SJSA1 (cell line): ENCODE results near the gene CNPY1. TPM values are rescaled to one million over a fixed set of nuclear protein-coding genes. Genes with fewer than 3 reads are reported as not detected.

Experiments used
- DNase-seq, 2 experiments: peaks; one replicate each; pipeline ENCODE4 v3.0.0-alpha.2; 2015 to 2020; ENCODE audit warnings: low spot score in 2 of 2, low read depth in 1 of 2
- H3K27ac ChIP-seq: fragments of 250-450 bp; sonication (Bioruptor Pico); 2 replicates; pipeline ENCODE4 v1.5.1; 2020; ENCODE audit warnings: mild to moderate bottlenecking, moderate library complexity
- H3K27me3 ChIP-seq: fragments of 250-450 bp; sonication (Bioruptor Pico); replicated peaks from 2 replicates; pipeline ENCODE4 v1.5.1; 2020; ENCODE audit warnings: mild to moderate bottlenecking, moderate library complexity
- H3K36me3 ChIP-seq: fragments of 250-450 bp; sonication (Bioruptor Pico); 2 replicates; pipeline ENCODE4 v1.5.1; 2020; ENCODE audit warnings: mild to moderate bottlenecking
- H3K4me1 ChIP-seq: fragments of 250-450 bp; sonication (Bioruptor Pico); replicated peaks from 2 replicates; pipeline ENCODE4 v1.6.1; 2021; ENCODE audit warnings: mild to moderate bottlenecking
- H3K4me3 ChIP-seq: fragments of 250-450 bp; sonication (Bioruptor Pico); 2 replicates; pipeline ENCODE4 v1.5.1; 2020; ENCODE audit warnings: mild to moderate bottlenecking
- H3K9me3 ChIP-seq: fragments of 250-450 bp; sonication (Bioruptor Pico); replicated peaks from 2 replicates; pipeline ENCODE4 v1.5.1; 2020; ENCODE audit warnings: mild to moderate bottlenecking
- total RNA-seq: library from RNA; depleted of rRNA; stranded (reverse); fragments of >200 nt; shearing (Covaris generic); gene quantifications from 2 replicates; pipeline ENCODE4 v1.2.3, GENCODE V29; 2014

CNPY1 gene
- total RNA-seq, 1 experiment from 2014 or later = not detected

DNA sequence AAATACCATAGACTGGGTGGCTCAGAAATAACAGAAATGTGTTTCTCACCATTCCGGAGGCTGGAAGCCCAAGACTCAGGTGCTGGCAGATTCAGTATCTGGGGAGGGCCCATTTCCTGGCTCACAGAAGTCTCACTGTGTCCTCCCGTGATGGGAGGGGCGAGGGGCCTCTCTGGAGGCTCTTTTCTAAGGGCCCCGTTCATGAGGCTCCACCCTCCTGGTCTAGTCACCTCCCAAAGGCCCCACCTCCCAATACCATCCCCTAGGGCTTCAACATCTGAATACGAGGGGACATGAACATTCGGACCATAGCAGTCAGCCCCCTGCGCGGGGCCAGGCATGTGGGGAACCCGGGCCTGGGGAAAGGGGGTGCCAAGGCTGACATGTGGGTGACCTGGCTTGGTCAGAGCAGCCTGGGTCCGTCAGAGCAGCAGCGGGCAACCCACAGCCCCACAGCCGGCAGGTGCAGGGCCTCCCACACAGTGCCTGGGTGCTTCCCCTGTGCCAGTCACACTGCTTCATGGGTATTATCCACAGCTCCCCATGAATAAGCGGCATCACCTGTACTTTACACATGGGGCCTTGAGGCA lies 13.3 kb upstream of the CNPY1 start:
- Histone ChIP-seq H3K36me3 (no peaks in the 10 kb centered on the region), H3K9me3 (no peaks in the 10 kb centered on the region), H3K4me1 (no peaks in the 10 kb centered on the region), H3K27me3 (peaks cover 25% of the 10 kb centered on the region), H3K27ac (no peak overlapping the region), H3K4me3 (no peak overlapping the region)
- no peak for DNase-seq

DNA sequence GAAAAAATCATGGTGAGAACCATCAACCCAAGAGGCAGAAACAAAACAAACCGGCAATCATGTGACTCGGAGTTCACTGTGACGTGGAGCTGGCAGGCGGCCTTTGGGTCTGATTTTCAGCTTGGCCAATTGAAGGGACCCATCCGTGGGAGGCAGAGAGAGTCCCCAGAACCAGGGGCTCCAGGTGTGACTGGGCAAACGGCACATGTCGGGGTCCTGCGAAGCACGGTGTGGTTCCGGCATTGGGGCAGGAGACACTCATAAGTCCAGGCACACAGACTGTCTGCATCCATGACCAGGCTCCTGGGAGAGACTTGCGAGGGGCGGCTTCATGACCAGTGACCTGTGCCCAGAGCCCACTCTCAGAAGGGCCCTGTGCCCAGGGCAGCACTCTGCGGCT lies 12.6 kb upstream of the CNPY1 start:
- Histone ChIP-seq H3K4me3 (no peak overlapping the region), H3K36me3 (no peaks in the 10 kb centered on the region), H3K27me3 (peaks cover 22% of the 10 kb centered on the region)

DNA sequence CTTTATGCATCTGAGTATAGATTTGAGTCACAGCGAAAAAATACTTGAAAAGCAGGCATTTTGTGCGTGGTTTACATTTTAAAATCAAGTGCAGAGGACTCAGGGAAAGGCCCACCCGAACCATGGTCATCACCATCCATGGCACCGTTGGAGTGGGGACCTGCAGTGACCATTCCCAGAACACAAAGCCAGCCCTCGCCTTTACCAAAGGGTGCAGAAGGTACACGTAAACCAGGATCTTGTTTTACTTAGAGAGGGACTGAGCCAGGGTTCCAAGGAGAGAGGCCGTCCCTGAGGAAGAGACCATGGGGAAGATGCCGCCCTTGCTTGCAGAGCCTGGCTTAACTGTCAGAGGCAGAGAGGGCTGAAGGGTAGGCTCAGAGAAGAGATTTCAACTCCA lies 12.0 kb upstream of the CNPY1 start:
- Histone ChIP-seq H3K36me3 (no peaks in the 10 kb centered on the region), H3K9me3 (no peaks in the 10 kb centered on the region), H3K4me1 (no peaks in the 10 kb centered on the region), H3K27ac (no peak overlapping the region), H3K27me3 (peaks cover 22% of the 10 kb centered on the region), H3K4me3 (no peak overlapping the region)
- DNase-seq = no peak

More for the DNA sequence above, 12.6 kb upstream of the CNPY1 start:
- H3K9me3 ChIP-seq = no peaks in the 10 kb centered on the region
- DNase-seq = no peak
- H3K27ac ChIP-seq = no peak overlapping the region
- H3K4me1 ChIP-seq = no peaks in the 10 kb centered on the region

DNA sequence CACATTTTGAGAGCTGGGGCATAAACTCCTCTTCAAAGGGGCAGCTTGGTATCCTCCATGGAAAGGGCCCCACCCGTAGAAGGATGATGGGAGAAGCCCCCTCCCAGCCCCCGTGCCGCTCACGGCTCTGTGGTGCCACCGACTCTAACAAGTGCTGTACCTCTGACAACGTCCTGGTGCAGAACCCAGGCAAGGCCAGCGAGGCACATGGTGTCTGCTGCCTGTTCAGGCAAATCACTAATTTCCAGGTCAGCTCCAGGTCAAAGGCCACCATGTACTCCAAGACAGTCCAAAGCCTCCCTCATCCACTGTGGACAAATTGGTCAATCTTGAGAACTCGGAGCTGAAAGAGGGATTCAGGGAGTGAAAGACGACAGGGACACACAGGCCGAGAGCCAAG lies 11.4 kb upstream of the CNPY1 start:
- Histone ChIP-seq H3K9me3 (no peaks in the 10 kb centered on the region), H3K36me3 (no peaks in the 10 kb centered on the region), H3K4me3 (no peak overlapping the region), H3K27me3 (peaks cover 19% of the 10 kb centered on the region), H3K4me1 (no peaks in the 10 kb centered on the region), H3K27ac (no peak overlapping the region)
- no peak for DNase-seq

DNA sequence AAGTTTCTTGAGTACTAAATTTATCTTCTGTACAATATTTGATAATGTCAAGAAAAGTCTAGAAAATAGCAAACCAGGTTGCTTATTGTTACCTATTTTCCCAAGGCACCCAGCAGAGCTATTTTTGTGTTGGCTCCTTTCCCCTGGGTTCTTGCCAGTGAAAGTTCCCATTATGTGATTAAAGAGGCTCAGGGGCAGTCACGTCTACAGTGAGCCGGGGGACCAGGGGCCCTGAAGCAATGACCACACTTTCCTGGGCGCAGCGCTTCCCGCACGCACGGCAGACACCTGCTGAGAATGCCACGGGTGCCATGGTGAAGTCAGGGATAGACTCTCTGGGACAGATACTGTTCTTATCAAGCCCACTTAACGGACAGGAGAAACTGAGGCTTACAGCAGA lies 10.4 kb upstream of the CNPY1 start:
- DNase-seq = no peak
- H3K9me3 ChIP-seq = no peaks in the 10 kb centered on the region
- H3K36me3 ChIP-seq = no peaks in the 10 kb centered on the region
- H3K4me1 ChIP-seq = no peaks in the 10 kb centered on the region
- no peak overlapping the region for H3K27ac ChIP-seq
- no peak overlapping the region for H3K4me3 ChIP-seq
- peaks cover 21% of the 10 kb centered on the region for H3K27me3 ChIP-seq

DNA sequence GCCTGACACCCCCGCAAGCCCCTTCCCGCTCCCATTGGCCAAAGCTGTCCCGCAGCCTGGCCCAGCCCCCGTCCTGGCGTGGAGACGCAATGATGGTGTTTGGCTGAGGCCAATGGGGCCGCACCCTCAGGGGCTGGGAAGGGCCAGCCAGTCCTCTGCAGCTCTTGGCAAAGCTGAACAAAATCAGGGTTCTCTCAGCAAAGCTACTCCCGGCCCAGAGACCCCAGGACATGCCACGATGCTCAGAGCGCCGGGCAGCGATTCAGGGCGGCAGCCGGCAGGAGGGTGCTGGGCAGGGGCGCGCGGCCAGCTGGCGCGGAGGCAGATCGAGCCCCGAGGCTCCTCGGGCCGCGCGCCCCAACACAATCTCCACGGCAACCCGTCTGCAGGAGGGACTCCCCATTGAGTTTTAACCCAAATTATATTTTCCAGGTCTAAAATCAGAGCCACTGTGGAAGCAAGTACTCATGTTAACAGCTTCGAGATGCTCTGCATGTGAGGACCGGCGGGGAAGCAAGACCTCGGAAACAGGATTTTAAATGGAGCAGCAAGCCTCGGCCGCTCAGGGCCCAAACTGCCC lies 8.8 kb upstream of the CNPY1 start:
- Histone ChIP-seq H3K27me3 (peaks cover 32% of the 10 kb centered on the region), H3K4me3 (no peak overlapping the region), H3K4me1 (no peaks in the 10 kb centered on the region), H3K36me3 (no peaks in the 10 kb centered on the region), H3K27ac (no peak overlapping the region), H3K9me3 (no peaks in the 10 kb centered on the region)
- no peak for DNase-seq

DNA sequence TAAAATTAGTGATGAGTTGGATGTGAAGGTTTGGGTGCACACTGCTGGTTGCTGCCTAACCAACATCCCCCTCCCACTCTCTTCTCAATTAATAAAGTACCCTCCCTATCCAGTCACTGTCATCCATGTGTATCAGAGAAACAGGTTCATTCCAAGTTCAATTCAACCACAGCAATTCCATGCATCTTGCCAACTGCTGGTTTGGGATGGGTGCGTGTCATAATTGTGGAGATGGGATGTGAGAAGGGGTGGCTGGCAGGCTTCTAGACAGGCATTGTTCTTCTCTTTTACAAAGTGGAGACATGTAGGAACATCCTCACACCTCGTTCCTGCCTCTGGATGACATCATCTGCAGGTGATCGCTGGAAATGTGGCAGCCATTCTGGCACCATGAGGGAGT lies 7.5 kb upstream of the CNPY1 start:
- no peak overlapping the region for H3K27ac ChIP-seq
- no peak for DNase-seq

DNA sequence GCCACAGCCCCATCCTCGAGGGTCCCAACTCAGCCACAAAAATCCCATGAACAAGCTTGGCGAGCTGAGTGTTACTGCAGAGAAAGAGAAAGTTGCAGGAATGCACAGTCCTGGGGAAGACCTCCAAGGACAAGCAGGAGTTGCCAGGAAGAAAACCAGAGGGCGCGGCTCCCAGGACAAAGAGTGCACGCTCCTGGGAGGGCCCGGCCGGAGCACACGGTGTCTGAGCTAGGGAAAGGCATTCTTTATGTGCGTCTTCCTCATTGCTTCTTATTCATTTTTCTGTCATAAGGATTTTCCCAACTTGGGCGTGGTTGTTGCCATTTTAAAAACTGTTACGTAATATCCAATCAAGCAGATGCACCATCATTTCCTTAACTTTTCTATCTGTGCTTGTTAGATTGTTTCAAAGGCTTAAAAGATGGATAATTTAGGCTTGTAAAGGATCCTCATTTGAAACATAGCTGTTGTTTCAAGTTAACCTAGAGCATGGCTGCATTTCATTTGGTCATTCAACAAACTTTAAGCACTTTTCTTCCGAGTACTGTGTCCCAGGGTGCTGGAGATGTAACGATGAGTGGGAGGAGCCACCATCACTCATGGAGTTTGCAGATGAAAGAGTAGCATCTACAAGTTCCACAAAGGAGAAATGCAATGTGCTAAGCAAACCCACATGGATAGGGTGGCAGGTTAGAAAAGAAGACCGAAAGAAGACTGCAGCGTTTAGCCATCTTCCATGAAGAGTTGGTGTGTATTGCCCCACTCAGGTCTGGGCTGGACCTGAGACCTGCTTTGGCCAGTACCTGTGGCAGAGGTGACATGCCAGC lies 5.6 kb upstream of the CNPY1 start:
- no peak overlapping the region for H3K4me3 ChIP-seq
- H3K27me3 ChIP-seq = peaks cover 47% of the 10 kb centered on the region
- H3K9me3 ChIP-seq = no peaks in the 10 kb centered on the region
- H3K4me1 ChIP-seq = no peaks in the 10 kb centered on the region
- DNase-seq = no peak
- no peaks in the 10 kb centered on the region for H3K36me3 ChIP-seq
- no peak overlapping the region for H3K27ac ChIP-seq

More for the DNA sequence above, 7.5 kb upstream of the CNPY1 start:
- no peaks in the 10 kb centered on the region for H3K4me1 ChIP-seq
- no peak overlapping the region for H3K4me3 ChIP-seq
- H3K9me3 ChIP-seq = no peaks in the 10 kb centered on the region
- H3K36me3 ChIP-seq = no peaks in the 10 kb centered on the region
- H3K27me3 ChIP-seq = peaks cover 35% of the 10 kb centered on the region

DNA sequence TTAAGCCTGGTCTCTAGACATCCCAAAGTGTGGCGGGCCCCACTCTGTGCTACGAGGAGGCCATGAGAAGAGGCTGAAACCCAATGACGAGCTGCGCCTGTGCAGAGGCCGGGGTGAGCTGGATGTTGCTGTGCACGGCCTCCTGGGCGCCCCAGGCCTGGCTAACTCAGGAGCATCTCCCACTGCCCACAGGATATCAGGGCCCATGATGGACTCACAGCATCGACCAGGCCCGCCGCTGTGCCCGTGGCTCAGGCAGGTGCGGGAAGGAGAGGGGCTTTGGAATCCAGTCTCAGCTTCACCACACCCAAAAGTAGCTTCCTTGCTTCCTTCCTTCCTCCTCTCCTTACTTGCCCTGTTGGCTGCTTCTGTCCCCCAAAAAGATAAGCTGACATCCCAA lies 4.6 kb upstream of the CNPY1 start:
- Histone ChIP-seq H3K27ac (no peak overlapping the region), H3K9me3 (no peaks in the 10 kb centered on the region), H3K4me3 (no peak overlapping the region), H3K36me3 (no peaks in the 10 kb centered on the region), H3K27me3 (peaks cover 47% of the 10 kb centered on the region), H3K4me1 (no peaks in the 10 kb centered on the region)
- DNase-seq = no peak

DNA sequence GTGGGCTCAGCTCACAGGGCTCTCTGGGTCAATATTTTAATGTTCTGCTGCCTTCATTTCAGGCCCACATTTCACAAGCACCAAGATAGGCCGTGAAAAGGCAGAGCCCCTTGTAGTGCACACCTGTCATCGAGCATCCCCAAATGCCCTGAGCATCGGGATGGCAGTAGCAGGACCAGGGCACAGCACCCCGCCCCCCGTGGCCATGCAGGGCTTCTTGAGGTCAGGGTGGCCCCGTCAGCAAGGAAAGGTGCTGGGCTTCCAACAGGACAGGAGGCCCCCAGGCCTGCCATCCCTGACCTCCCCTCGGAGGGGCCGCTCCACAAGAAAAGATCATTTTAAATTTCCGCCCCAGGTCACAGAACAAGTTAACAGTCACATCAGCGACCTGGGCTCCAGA lies 2.9 kb upstream of the CNPY1 start:
- H3K4me3 ChIP-seq = no peak overlapping the region
- H3K9me3 ChIP-seq = no peaks in the 10 kb centered on the region
- no peaks in the 10 kb centered on the region for H3K4me1 ChIP-seq
- H3K27ac ChIP-seq = no peak overlapping the region
- no peak for DNase-seq
- peaks cover 60% of the 10 kb centered on the region for H3K27me3 ChIP-seq
- no peaks in the 10 kb centered on the region for H3K36me3 ChIP-seq

DNA sequence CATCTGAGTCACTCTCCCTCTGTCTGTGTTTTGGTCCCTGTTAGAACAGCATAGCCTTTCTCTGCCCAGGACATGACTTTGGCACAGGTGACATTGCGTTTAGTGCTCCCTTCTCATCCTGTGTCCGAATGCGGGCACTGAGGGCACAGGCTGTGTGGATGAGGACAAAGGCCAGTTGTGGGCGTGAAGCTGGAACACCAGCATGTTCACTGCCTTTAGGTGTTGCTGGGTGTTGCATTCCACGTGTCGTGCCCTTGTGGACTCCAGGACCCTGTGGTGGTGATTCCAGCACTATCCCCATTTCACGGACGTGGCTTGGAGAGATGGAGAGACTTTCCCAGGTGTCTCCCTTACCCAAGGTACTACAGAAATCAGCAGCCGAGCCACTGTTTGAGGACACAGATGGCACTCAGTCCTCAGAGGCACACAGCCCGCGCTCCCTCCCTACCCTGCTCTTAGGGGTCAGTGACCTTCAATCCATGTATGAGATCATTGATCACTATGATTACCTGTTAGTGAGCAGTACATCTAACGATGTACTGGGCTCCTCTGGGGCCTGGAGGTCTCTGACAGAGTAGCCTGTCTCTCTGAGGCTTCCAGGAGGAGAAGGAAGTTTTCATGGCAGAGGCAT lies 917 bp upstream of the CNPY1 start:
- no peak overlapping the region for H3K27ac ChIP-seq
- no peak overlapping the region for H3K4me3 ChIP-seq

DNA sequence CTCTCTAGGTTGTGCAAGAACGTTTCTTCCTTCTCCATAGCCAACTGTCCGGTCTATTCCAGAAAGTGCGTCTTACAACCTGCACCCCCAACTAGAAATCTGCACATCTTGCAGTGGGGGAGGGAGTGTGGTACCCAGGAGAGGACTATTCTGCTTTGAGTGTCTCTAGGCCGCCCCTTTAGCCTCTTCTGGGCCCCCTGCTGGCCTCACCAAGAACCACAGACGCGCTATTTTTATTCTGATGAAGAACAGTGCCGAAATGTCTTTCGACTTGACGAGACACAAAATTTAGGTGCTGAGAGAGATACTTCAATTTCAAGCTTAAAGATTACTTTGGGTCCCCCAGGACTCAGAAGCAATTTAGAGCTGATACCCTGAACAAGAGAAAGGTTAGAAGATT lies 1.0 kb downstream of the CNPY1 start:
- Histone ChIP-seq H3K4me1 (no peaks in the 10 kb centered on the region), H3K27me3 (peaks cover 65% of the 10 kb centered on the region), H3K27ac (no peak overlapping the region), H3K4me3 (no peak overlapping the region), H3K36me3 (no peaks in the 10 kb centered on the region), H3K9me3 (no peaks in the 10 kb centered on the region)
- DNase-seq = no peak

More for the DNA sequence above, 917 bp upstream of the CNPY1 start:
- H3K27me3 ChIP-seq = peaks cover 71% of the 10 kb centered on the region
- H3K9me3 ChIP-seq = no peaks in the 10 kb centered on the region
- H3K36me3 ChIP-seq = no peaks in the 10 kb centered on the region
- no peaks in the 10 kb centered on the region for H3K4me1 ChIP-seq
- no peak for DNase-seq

DNA sequence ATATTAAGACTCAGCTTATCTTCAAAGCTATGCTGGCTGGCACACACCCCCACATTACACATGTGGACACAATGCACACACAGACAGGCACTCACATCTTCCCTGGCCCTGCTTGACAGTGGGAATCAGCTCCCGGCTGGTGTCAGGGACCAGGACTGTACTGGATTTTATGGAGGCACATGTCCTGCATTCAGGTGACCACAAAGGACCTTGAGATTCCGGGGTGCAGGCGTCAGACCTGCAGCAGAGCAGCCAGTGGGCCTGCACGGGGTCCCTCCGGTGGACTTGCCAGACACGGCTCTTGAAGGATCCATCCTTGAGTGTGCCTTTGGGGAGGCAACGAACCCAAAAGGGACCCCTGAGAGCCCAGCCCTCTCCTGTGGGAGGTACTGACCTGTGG lies 1.9 kb downstream of the CNPY1 start:
- H3K27ac ChIP-seq = no peak overlapping the region
- peaks cover 64% of the 10 kb centered on the region for H3K27me3 ChIP-seq
- no peaks in the 10 kb centered on the region for H3K4me1 ChIP-seq
- no peak for DNase-seq
- no peaks in the 10 kb centered on the region for H3K36me3 ChIP-seq
- H3K9me3 ChIP-seq = no peaks in the 10 kb centered on the region
- H3K4me3 ChIP-seq = no peak overlapping the region

DNA sequence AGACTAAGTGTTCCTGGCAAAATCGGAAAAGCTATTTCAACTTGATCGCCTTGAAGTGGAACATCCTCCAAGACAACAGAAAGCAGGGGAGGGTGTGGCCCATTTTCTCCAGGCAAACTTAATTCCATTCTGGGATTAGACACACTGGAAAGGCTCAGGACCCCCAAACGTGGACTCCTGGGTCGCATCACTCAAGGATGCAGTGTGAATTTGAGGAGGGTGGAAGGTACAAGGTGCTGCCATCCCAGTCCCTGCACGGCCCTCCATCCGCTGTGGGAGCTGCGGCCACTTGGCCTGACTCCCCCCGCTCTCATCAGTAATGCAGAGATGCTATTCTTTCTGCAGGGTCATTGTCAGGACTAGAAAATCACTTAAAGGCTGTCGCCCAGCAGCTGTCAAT lies 2.4 kb downstream of the CNPY1 start:
- Histone ChIP-seq H3K36me3 (no peaks in the 10 kb centered on the region), H3K27ac (no peak overlapping the region), H3K4me3 (no peak overlapping the region), H3K27me3 (peaks cover 65% of the 10 kb centered on the region), H3K9me3 (no peaks in the 10 kb centered on the region), H3K4me1 (no peaks in the 10 kb centered on the region)
- DNase-seq = no peak
